Epithelial cell of prostate (primary cell): ENCODE measurements around the gene DHCR7.

Source experiments
- DNase-seq: peaks from one replicate; pipeline ENCODE4 v3.0.0-alpha.2; 2011; ENCODE audit warnings: low read depth, low spot score
- H3K27ac ChIP-seq: fragments of 450-650 bp; 2 replicates; pipeline ENCODE4 v1.5.1; 2017; ENCODE audit warnings: mild to moderate bottlenecking

DHCR7 gene, protein sequence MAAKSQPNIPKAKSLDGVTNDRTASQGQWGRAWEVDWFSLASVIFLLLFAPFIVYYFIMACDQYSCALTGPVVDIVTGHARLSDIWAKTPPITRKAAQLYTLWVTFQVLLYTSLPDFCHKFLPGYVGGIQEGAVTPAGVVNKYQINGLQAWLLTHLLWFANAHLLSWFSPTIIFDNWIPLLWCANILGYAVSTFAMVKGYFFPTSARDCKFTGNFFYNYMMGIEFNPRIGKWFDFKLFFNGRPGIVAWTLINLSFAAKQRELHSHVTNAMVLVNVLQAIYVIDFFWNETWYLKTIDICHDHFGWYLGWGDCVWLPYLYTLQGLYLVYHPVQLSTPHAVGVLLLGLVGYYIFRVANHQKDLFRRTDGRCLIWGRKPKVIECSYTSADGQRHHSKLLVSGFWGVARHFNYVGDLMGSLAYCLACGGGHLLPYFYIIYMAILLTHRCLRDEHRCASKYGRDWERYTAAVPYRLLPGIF

DNA sequence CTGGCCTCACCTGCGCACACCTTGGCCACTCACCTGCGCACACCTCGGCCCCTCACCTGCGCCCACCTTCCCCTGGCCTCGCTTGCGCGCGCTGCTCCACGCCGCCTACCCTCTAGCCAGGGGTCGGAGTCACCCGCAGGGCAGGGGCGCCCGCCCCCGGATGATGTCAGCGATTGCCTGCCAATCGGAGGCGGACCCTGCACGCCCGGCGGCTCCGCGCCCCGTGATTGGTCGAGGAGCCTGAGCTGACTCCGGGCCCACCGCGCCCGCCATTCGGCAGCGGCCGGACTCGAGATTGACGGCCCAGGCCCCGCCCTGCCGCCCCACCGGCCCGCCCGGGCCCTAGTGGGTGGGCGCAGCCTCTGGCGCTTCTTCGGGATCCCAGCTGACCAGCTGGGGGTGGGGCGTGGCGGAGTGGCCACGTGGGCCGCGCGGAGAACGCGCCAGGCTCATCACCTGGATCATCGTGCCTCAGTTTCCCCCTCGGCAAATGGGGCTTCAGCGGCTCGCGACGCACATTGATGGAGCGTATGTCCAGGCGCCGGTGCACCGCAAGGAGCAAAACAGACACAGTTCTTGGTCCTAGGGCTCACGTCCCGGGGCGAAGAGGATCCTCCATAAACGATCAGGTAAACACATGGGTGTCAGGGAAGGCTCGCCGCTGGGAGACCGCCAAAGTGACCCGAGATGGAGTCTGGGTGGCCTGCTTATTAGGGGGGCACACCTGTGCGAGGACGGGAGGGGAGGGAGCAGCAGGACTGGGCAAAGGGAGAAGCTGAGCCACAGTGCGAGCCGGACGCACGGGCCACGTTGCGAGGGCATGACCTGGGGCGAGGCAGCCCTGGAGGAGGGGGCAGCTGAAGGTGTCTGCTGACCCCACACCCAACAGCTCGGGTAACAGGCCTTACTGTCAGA lies at the start of gene DHCR7:
TSS of gene DHCR7 (minus strand) at position 137 of the 915 bp plus-strand sequence. CDS start 3,441 bp downstream, outside the sequence.
- H3K27ac ChIP-seq: peak within 1 kb of the TSS; percentile 69
- peak; percentile 49 for DNase-seq

DNA sequence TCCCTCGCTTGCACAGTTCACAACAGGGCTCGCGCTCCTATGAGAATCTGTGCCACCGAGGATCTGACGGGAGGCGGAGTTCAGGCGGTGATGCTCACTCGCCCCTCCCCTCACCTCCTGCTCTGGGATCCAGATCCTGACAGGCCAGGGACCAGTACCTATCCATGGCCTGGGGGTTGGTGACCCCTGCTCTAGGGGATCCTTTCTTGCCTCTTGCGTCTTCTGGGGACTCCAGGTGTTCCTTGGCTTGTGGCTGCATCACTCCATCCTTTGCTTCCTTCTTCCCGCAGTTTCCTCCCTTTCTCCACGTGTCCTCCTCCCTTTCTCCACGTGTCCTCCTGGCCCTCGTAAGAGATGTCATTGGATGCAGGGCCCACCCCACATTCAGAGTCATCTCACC lies 48.2 kb upstream of the DHCR7 start:
- no peak overlapping the region for H3K27ac ChIP-seq
- DNase-seq: no peak

DNA sequence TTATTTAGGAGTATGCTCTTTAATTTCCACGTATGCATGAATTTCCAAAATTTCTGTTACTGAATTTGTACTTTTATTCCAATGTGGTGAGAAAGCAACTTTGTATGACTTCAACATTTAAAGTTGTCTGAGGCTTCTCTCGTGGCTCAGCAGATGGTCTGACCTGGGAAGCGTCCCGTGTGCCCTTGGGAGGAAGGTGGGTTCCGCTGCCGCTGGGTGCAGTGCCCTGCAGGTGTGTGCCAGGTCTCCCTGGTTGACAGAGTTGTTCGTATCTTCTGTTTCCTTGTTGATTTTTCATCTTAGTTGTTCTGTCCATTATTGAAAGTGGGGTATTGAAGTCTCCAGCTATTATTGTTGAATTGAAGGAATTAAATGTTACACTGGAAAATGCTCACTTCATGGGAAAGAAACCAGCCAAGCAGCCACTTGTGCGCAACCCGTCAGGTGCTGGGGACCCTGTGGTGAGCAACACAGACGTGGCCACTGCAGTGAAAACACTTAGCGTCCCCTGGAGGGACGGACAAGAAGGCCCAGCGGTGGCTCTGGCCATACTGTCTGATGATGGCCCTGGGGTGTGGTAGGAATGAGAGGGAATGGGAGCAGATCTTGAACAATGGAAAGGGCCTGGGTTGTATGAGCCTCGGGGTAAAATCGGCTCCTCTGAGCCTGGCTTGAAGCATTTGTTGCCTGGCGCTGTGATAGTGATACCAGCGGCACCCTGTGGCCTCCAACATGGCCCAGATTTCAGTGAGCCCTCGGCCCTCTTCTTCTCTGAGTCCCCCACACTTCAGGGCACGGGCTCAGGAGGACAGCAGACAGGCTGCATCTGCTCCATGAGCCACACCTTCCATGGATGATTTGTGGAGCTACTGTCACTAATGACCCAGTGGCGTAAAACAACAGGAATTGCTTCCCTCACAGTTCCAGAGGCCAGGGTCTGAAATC lies 47.4 kb upstream of the DHCR7 start:
- DNase-seq: no peak
- H3K27ac ChIP-seq: no peak overlapping the region

DNA sequence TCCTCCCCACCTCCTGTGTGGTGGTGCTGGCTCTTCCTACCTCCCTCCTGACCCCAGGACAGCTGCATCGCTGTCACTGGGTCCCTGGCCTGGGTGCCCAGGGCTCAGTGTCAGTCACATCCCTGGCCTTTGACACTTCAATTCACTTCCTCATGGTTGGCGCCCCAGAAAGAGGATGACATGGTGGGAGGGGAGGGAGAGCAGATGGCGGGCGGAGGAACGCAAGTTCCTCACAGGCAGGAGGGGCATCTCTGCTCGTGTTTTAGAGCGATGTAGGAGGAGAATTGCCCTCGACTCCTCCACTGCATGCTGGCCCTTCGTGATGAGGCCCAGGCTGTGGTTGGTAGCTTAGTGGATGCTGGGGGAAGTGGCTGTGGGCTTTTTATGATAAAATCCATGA lies 43.7 kb upstream of the DHCR7 start:
- no peak overlapping the region for H3K27ac ChIP-seq
- DNase-seq: no peak

DNA sequence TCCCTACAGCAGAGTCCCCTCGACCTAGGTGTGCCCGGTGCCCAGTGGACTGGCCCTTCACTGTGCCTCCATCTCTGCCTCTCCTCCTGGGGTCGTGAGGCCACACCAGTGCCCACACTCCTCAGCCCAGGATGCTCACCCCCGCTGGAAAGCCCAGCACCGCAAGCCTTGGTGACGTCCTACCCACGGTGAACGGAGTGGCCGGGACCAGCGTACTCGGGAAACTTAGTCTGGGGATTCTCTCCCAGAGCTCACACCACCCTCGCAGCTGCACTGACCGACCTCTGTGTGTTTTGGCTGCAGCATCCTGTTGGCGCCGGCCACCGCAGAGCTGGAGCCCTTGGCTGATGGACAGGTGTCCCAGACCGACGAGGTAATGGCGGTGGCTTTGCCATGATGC lies 43.3 kb upstream of the DHCR7 start:
- DNase-seq: no peak

DNA sequence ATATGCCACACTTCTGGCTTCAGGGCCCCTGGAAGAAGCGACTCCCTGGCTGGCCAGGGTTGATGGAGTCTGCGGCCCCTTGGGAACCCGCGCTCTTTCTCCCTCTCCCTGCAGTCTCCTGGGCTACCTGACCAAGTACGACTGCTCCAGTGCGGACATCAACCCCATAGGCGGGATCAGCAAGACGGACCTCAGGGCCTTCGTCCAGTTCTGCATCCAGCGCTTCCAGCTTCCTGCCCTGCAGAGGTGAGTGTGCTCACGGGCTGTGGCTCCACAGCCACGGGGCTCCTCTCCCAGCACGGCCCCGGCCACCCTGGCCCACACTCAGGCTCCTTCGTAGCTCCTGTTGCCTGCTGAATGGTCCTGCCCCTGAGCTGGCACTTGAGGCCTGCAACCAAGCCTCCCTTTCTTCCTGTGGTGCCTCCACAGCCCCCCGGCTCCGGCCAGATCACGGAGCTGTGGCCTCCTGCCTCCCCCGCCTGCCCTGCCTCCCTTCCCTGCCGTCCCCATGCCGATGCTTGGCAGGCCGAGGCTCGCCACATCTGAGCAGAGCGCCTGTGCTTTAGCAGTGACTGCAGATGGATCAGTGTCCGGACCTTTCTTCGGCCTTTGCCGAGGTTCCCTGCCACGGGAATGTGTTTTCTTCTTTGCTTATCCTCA lies 42.7 kb upstream of the DHCR7 start:
- no peak overlapping the region for H3K27ac ChIP-seq
- DNase-seq: no peak

More for the DNA sequence above, 43.3 kb upstream of the DHCR7 start:
- no peak overlapping the region for H3K27ac ChIP-seq

DNA sequence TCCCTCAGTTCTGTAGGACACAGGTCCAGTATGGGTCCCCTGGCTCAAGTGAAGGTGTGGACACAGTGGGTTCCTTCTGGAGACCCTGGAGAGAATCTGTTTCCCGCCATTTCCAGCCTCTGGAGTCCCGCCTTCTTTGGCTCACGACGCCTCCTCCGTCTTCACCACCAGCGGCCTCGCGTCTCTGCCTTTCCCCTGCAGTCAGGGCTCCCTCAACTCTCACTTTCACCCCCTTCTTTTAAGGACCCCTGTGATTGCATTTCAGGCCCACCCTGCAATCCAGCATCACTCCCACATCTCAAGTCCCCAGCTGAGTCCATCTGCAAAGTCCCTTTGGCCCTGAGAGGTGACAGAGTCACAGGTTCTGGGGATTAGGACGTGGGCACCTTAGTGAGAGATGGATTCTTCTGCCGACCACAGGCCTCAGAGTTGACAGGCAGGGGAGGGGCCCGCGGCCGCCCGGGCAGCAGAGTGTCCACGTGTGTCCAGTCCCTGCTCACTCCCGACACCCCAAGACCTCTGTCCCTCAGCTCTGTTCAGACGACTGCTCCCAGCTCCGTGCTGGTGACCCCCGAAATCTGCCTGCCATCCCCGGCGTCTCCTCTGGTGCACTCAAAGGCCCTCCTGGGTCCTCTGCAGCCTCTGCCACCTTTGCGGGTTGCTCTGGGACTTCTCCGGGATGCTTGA lies 42.0 kb upstream of the DHCR7 start:
- no peak for DNase-seq
- H3K27ac ChIP-seq: no peak overlapping the region

DNA sequence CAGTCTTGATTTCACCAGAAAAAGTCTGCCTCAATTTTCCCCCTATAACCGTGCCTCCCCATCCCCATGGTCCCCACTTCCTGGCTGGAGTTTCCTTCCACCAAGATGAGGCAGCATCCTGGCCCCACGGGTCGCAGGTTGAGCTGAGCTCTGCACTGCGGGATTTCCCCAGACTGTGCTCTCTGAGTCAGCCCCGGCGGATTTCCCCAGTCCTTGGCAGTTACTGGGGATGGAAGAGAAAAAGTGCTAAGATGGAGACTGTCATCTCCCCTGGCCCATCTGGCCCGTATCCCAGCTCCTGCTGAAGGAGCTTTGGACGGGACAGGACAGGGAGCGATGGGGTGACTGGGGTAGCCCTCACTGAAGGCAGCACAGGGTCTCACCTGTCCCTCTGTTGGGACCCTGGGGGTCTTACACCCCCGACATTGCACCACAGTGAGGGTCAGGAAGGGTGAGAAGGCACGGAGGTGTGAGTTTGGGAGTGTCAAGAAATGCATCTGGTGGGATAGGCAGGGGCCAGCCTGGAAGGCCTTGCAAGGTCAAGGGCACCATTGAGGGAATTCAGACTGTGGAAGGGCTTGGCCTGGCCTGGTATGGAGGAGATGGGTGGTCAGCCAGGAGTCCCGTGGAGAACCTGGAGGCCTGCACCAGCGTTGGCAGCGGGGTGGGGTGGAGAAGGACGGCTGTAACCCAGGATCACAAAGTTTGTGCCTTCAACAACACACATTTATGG lies 41.3 kb upstream of the DHCR7 start:
- DNase-seq: no peak
- H3K27ac ChIP-seq: no peak overlapping the region

DNA sequence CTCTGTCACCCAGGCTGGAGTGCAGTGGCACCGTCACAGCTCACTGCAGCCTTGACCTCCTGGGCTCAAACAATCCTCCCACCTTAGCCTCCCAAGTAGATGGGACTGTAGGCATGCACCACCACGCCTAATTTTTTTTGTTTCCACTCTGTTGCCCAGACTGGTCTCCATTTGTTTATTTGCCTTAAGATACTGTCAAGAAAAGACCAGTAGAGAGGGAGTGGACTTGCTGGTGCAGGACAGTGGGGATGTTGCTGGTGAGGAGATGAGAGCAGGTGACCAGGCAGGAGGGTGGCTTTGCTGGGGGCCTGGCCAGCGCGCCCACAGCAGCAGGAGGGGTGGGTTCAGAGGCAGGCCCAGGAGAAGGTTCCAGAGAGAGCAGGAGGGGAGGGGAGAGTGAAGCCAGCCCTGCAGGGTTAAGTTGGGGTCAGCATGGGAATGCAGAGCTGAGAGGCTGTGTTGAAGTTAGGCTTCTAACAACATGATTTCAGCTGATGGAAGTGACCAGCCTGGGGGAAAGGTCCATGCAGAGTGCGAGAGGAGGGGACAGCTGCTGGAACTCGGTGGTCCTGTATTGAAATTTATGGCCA lies 40.6 kb upstream of the DHCR7 start:
- H3K27ac ChIP-seq: no peak overlapping the region
- DNase-seq: no peak

DNA sequence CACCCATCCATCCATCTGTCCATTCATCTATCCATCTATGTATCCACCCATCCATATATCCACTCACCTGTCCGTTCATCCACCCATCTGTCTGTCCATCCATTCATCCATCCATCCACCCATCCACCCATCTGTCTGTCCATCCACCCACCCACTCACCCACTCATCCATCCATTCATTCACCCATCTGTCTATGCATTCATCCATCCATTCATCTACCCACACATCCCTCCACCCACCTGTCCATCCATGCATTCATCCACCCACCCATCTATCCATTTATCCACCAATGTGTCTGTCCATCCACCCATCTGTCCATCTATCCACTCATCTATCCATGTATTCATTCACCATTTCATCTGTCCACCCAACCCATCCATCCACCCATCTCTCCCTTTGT lies 38.1 kb upstream of the DHCR7 start:
- DNase-seq: no peak
- H3K27ac ChIP-seq: no peak overlapping the region

DNA sequence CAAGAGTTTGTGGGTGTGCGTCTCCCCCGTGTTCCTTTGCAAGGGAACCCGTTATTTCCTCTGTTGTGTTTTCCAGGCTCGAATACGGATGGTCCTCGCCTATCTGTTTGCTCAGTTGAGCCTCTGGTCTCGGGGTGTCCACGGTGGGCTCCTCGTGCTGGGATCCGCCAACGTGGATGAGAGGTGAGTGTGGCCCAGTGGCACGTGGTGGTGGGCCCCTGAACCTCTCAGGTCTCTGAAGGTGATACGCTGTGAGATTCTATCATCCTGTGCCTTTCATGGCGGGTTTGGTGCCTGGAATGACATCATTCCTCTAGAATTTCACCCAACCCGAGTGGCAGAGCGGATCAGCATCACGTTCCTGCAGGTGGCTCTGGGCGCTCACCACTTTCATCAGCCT lies 37.3 kb upstream of the DHCR7 start:
- no peak for DNase-seq
- no peak overlapping the region for H3K27ac ChIP-seq

DNA sequence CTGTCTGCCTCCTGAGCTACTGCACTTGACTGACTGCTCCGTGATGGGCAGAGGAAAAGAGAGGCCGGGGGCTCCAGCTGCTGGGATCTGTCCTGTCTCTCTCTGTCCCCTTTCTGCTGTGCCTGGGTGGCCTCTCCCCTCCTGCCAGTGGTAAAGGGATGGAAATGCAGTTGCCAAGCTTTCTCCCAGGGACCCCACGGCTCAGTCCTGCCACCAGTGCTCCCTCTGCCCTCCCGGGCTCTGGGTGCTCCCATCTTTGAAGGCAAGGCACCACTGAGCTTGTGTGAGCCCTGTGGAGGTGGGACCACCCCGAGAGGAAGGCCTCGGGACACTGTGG lies 36.8 kb upstream of the DHCR7 start:
- H3K27ac ChIP-seq: no peak overlapping the region
- no peak for DNase-seq

DNA sequence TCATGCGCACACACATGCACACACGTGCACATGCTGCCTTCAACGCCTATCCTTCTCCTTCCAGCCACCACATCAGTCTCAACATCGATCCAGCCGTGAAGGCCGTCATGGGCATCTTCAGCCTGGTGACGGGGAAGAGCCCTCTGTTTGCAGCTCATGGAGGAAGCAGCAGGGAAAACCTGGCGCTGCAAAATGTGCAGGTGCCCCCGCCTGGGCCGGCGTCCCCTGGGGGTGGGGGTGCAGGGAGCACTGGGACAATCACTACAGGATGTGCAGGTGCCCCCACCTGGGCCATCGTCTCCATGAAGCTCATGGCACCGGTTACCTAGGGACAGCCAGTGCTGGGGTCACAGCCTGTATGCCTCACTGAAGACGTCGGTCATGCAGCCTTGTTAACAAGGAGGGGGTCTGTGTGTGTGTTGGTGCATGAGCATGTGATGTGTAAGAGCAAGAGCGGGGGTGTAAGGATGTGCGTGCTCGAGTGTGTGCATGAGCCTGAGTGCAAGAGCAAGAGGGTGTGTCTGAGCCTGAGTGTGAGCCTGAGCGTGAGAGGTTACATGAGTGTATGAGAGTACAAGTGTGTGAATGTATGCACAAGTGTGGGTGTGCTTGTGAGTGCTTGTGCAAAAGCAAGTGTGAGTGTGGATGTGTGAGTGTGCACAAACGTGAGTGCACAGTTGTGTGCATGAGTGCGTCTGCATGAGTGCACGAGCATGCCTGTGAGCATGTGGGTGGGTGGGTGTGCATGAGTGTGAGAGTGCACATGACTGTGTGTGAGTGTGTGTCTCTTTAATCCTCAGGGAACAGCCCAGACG lies 36.3 kb upstream of the DHCR7 start:
- no peak overlapping the region for H3K27ac ChIP-seq
- no peak for DNase-seq

DNA sequence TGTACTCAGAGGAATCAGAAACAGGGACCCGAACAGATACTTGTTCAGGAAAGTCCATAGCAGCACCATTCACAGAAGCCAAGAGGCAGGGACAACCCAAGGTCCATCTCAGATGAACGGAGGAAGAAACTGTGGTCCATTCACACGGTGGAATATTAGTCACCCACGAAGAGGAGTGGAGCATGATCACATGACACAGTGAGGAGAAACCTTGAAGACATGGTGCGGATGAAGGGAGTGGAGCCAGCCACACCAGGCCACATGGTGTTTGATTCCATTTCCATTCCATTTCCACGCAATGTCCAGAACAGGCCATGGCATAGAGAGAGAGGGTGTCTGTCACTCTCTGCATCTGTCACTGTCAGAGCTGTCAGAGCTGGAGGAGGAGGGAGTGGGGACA lies 35.5 kb upstream of the DHCR7 start:
- DNase-seq: no peak

DNA sequence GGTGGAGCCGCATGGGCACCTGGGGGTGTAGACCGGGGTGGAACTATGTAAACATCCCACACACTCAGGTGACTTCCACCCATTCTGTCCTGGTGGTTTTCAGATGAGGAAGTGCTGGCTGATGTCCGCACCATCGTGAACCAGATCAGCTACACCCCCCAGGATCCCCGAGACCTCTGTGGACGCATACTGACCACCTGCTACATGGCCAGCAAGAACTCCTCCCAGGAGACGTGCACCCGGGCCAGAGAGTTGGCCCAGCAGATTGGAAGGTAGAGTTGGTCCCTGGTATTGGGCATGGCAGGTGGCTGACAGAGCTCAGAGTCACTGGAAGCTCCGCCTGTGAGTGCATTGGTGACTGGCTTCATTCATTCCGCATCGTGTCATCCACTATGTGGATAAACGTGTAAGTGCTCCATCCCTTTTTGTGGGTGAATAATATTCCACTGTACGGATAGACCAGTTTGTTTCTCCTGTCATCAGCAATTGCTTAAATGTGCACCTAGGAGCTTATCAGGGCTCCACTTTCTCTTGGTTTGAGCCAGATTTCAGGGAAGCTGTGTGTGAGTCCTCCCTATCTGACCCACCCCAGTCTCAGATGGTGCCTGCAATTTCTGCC lies 34.7 kb upstream of the DHCR7 start:
- no peak for DNase-seq
- H3K27ac ChIP-seq: no peak overlapping the region

More for the DNA sequence above, 35.5 kb upstream of the DHCR7 start:
- no peak overlapping the region for H3K27ac ChIP-seq

DNA sequence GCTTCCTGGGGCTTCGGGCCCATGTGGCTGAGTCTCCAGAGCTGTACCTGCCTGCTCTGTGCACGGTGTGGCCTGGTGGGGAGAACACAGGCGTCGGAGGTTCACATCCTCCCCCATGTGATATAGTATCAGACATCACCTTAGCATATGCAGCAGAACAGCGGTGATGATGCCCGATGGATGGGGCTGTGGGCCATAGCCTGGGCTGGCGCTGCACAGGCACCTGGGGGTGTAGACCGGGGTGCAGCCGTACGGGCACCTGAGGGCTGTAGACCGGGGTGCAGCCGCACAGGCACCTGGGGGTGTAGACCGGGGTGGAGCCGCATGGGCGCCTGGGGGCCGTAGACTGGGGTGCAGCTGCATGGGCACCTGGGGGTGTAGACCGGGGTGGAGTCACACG lies 34.0 kb upstream of the DHCR7 start:
- DNase-seq: no peak
- H3K27ac ChIP-seq: no peak overlapping the region
